Fibroblast of skin of left quadriceps (primary cell): Measurements from ENCODE around the gene NRCAM.

Source experiments
- DNase-seq, 2 experiments: peaks; one replicate each; pipeline ENCODE4 v3.0.0-alpha.2; 2013; ENCODE audit warnings: low read depth in 2 of 2

Gene NRCAM

GRCh38 chr7:108310351-108310750 is 145.9 kb downstream of the NRCAM start:
- no peak for DNase-seq

GRCh38 chr7:108308903-108309302 is 147.3 kb downstream of the NRCAM start:
- no peak for DNase-seq

GRCh38 chr7:108308276-108308675 is 148.0 kb downstream of the NRCAM start:
- no peak for DNase-seq

- no peak for DNase-seq
Measured at GRCh38 chr7:108307595-108307994, 148.6 kb downstream of the NRCAM start.

GRCh38 chr7:108307194-108307593 is 149.0 kb downstream of the NRCAM start:
- DNase-seq = no peak

- DNase-seq = no peak
Measured at GRCh38 chr7:108303332-108303731, 152.9 kb downstream of the NRCAM start.

GRCh38 chr7:108301387-108301786 is 154.8 kb downstream of the NRCAM start:
- no peak for DNase-seq

GRCh38 chr7:108299251-108299973 is 156.8 kb downstream of the NRCAM start:
- no peak for DNase-seq

GRCh38 chr7:108296911-108297310 is 159.3 kb downstream of the NRCAM start:
- no peak for DNase-seq

GRCh38 chr7:108294595-108294994 is 161.6 kb downstream of the NRCAM start:
- no peak for DNase-seq

- DNase-seq = no peak
Measured at GRCh38 chr7:108293149-108293612, 163.1 kb downstream of the NRCAM start.

- DNase-seq = no peak
Measured at GRCh38 chr7:108292541-108292940, 163.7 kb downstream of the NRCAM start.

GRCh38 chr7:108291791-108292440 is 164.3 kb downstream of the NRCAM start:
- DNase-seq = no peak

GRCh38 chr7:108291152-108291508 is 165.1 kb downstream of the NRCAM start:
- DNase-seq = no peak

GRCh38 chr7:108290459-108291151 is 165.6 kb downstream of the NRCAM start:
- no peak for DNase-seq

GRCh38 chr7:108289852-108290251 is 166.4 kb downstream of the NRCAM start:
- DNase-seq = no peak

- no peak for DNase-seq
Measured at GRCh38 chr7:108287857-108288256, 168.4 kb downstream of the NRCAM start.

GRCh38 chr7:108286290-108286904 is 169.8 kb downstream of the NRCAM start:
- DNase-seq = no peak

GRCh38 chr7:108285778-108286177 is 170.5 kb downstream of the NRCAM start:
- DNase-seq = no peak

- DNase-seq = no peak
Measured at GRCh38 chr7:108285003-108285368, 171.2 kb downstream of the NRCAM start.

GRCh38 chr7:108284349-108285002 is 171.8 kb downstream of the NRCAM start:
- no peak for DNase-seq

GRCh38 chr7:108283252-108283651 is 173.0 kb downstream of the NRCAM start:
- DNase-seq = no peak
